SK-N-SH (cell line): ENCODE measurements around the gene RHBDL1.

Experiments used
- REST ChIP-seq: IDR thresholded peaks from 2 replicates; pipeline ENCODE4 v1.6.1; 2012; ENCODE audit warnings: mild to moderate bottlenecking, low read depth, low read length, moderate library complexity
- TAF1 ChIP-seq: IDR thresholded peaks from 2 replicates; pipeline ENCODE4 v1.6.1; 2012; ENCODE audit warnings: low read depth, mild to moderate bottlenecking, low read length, moderate library complexity, borderline replicate concordance
- TF ChIP-seq, protein P1 (sequence below): fragments of 200-600 bp; sonication (generic); IDR thresholded peaks from 2 replicates; pipeline ENCODE4 v1.6.1; 2017; ENCODE audit warnings: antibody characterized with exemption, mild to moderate bottlenecking, moderate library complexity

- TF ChIP-seq, protein P1, sequence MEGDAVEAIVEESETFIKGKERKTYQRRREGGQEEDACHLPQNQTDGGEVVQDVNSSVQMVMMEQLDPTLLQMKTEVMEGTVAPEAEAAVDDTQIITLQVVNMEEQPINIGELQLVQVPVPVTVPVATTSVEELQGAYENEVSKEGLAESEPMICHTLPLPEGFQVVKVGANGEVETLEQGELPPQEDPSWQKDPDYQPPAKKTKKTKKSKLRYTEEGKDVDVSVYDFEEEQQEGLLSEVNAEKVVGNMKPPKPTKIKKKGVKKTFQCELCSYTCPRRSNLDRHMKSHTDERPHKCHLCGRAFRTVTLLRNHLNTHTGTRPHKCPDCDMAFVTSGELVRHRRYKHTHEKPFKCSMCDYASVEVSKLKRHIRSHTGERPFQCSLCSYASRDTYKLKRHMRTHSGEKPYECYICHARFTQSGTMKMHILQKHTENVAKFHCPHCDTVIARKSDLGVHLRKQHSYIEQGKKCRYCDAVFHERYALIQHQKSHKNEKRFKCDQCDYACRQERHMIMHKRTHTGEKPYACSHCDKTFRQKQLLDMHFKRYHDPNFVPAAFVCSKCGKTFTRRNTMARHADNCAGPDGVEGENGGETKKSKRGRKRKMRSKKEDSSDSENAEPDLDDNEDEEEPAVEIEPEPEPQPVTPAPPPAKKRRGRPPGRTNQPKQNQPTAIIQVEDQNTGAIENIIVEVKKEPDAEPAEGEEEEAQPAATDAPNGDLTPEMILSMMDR, result no peak
- TF ChIP-seq REST (no peak), TAF1 (no peak)
Measured at GRCh38 chr16:703406-703805, 27.9 kb downstream of the RHBDL1 start.
